ENCODE results near the gene CIPC. TPM values are rescaled to one million over a fixed set of nuclear protein-coding genes. Genes with fewer than 3 reads are reported as not detected.
A peak's percentile ranks its signal among the peaks of the same experiment; 100 is the strongest.

Gene CIPC
- polyA plus RNA-seq, 1 experiment, result 9.9 TPM

DNA sequence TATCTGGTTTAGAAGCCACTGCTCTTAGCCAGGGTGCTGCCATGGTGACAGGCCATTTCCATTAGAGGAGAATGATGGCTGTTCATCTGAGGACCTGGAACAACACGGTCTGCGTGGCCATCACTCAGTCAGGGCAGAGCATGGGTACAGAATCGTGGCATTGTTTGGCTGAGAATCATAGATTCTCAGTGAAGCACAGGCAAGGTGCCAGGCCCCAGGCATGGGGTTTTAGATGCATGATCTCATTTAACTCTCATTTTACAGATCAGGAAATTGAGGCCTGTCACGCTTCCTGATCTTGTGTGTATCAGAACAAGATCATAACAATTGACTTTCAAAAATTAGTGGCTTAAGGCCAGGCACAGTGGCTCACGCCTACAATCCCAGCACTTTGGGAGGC, 42.8 kb upstream of the CIPC start:
- TF ChIP-seq, protein P1, sequence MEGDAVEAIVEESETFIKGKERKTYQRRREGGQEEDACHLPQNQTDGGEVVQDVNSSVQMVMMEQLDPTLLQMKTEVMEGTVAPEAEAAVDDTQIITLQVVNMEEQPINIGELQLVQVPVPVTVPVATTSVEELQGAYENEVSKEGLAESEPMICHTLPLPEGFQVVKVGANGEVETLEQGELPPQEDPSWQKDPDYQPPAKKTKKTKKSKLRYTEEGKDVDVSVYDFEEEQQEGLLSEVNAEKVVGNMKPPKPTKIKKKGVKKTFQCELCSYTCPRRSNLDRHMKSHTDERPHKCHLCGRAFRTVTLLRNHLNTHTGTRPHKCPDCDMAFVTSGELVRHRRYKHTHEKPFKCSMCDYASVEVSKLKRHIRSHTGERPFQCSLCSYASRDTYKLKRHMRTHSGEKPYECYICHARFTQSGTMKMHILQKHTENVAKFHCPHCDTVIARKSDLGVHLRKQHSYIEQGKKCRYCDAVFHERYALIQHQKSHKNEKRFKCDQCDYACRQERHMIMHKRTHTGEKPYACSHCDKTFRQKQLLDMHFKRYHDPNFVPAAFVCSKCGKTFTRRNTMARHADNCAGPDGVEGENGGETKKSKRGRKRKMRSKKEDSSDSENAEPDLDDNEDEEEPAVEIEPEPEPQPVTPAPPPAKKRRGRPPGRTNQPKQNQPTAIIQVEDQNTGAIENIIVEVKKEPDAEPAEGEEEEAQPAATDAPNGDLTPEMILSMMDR (IDR thresholded peaks at IDR 0.05; ENCODE audit: low read depth, low read length), result no peak
- ChIA-PET POLR2A (no interaction called here), CTCF (interaction anchor here (1.1 to 4.6 kb wide), 5 partner anchors 10 to 179 kb away, joined by 5 to 111 read pairs (median 50); partner anchors contain the start of gene IRF2BPL)
- Histone ChIP-seq H3K9me3 (ENCODE audit: control insufficient read depth, insufficient read depth, low read length) (peaks cover 16% of the 10 kb centered on the region), H3K27me3 (ENCODE audit: control insufficient read depth, insufficient read depth, low read length) (no peaks in the 10 kb centered on the region), H3K4me3 (ENCODE audit: low read depth, low read length) (no peak overlapping the region), H3K27ac (ENCODE audit: low read depth, low read length) (no peak overlapping the region)
- no peak for DNase-seq (ENCODE audit: low read depth, low spot score)

DNA sequence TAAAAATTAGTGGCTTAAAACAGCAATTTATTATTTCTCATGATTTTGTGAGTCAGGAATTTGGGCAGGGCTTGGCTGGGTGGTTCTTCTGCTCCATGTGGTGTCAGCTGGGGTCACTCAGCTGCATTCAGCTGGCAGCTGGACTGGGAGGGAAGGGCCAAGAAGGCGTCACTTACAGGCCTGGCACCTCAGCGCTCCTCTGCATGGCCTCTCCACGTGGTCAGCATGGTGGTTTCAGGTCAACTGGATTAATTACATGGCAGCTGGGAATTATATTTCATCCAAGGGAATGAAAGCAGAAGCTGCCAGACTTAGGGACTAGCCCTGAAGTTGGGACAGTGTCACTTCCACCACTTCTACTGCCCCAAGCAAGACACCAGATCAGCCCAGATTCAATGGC, 42.1 kb upstream of the CIPC start:
- no peaks in the 10 kb centered on the region for H3K27me3 ChIP-seq (ENCODE audit: control insufficient read depth, insufficient read depth, low read length)
- H3K9me3 ChIP-seq (ENCODE audit: control insufficient read depth, insufficient read depth, low read length), result peaks cover 16% of the 10 kb centered on the region
- no peak for DNase-seq (ENCODE audit: low read depth, low spot score)
- ChIA-PET POLR2A (no interaction called here), CTCF (interaction anchor here (1.1 to 4.6 kb wide), 4 partner anchors 11 to 180 kb away, joined by 5 to 111 read pairs (median 70); no protein-coding TSS in a partner anchor)
- H3K27ac ChIP-seq (ENCODE audit: low read depth, low read length), result no peak overlapping the region
- no peak overlapping the region for H3K4me3 ChIP-seq (ENCODE audit: low read depth, low read length)
- TF ChIP-seq, protein P1 (IDR thresholded peaks at IDR 0.05; ENCODE audit: low read depth, low read length), result no peak

DNA sequence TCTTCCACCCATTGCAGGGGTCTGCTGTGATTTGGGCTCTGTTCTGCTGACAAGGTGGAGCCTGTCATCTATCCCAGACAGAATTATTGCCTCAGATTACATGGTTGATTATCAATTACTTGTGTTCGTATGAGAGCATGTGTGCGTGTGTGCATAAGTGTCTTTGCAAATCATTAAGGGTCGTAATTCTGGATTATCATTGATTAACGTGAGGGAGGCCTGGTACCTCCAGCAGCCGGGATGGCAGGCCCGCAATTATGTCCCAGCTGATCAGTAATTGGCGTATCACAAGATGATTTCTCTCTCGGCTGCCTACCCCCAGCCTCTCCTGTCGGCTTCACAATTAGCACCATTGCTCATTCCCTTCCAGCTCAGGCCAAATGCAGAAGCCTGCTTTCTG, 39.9 kb upstream of the CIPC start:
- TF ChIP-seq, protein P1 (IDR thresholded peaks at IDR 0.05; ENCODE audit: low read depth, low read length), result no peak
- no peaks in the 10 kb centered on the region for H3K27me3 ChIP-seq (ENCODE audit: control insufficient read depth, insufficient read depth, low read length)
- H3K4me3 ChIP-seq (ENCODE audit: low read depth, low read length), result no peak overlapping the region
- CTCF ChIA-PET, result interaction anchor here (0.5 to 3.9 kb wide), 7 partner anchors 12 to 183 kb away, joined by 3 to 48 read pairs (median 9); no protein-coding TSS in a partner anchor
- peaks cover 16% of the 10 kb centered on the region for H3K9me3 ChIP-seq (ENCODE audit: control insufficient read depth, insufficient read depth, low read length)
- no peak for DNase-seq (ENCODE audit: low read depth, low spot score)
- POLR2A ChIA-PET, result no interaction called here
- no peak overlapping the region for H3K27ac ChIP-seq (ENCODE audit: low read depth, low read length)

DNA sequence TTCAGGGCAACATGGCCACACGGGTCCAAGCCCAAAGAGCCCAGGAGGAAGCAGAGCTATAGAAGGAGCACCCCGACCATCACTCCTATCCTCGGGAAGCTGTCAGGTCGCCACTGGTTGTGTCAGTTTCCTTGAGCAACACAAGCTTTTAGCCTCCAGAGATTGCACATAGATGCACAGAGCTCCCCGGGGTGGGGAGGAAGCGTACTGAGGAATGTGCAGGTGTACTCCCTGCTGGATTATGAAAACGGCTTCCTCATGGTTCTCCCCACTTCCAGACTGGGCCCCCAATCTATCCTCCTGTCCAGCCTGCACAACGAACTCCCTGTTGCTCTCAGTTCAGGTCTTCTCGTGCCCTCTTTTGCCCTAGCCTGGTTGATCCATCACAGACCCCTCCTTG, 39.3 kb upstream of the CIPC start:
- Histone ChIP-seq H3K27ac (ENCODE audit: low read depth, low read length) (peak overlapping the region; percentile 61), H3K4me3 (ENCODE audit: low read depth, low read length) (no peak overlapping the region), H3K9me3 (ENCODE audit: control insufficient read depth, insufficient read depth, low read length) (peaks cover 16% of the 10 kb centered on the region), H3K27me3 (ENCODE audit: control insufficient read depth, insufficient read depth, low read length) (no peaks in the 10 kb centered on the region)
- TF ChIP-seq, protein P1 (IDR thresholded peaks at IDR 0.05; ENCODE audit: low read depth, low read length), result no peak
- no peak for DNase-seq (ENCODE audit: low read depth, low spot score)
- CTCF ChIA-PET, result interaction anchor here (0.5 to 3.9 kb wide), 12 partner anchors 10 to 187 kb away, joined by 3 to 48 read pairs (median 4); no protein-coding TSS in a partner anchor
- POLR2A ChIA-PET, result interaction anchor here (1.1 to 1.4 kb wide), 3 partner anchors 14 to 30 kb away, joined by 5 to 6 read pairs (median 5); partner anchors contain the start of gene IRF2BPL

DNA sequence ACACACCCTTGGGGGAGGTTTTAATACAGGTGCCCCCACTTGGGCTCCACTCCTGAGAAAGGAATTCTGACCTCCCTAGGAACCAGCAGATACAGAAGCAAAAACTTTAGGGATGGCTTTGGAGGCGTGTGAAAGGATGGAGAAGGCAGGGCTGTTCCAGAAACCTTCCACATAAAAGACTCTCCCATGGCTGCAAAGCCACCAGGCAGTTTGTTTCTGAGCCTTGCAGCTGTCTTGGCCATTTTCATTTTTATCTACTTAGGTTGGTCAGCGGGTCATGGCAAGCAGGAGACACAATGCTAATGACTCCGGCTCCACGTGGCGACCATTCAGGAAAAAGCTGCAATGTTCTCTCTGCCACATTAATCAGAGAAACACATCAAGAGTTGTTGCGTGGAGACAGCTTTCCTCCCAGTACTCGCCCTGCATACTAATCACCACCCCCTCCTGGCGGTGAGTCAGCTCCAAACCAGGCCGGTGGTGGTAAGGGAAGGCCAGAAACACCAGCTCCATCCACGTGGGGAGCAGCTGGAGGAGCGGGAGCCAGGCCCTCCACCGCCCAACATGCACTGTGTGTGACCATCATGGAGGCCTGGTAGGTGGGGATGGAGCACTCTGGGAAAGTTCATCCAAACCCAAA, 38.7 kb upstream of the CIPC start:
- no peak for DNase-seq (ENCODE audit: low read depth, low spot score)
- Histone ChIP-seq H3K4me3 (ENCODE audit: low read depth, low read length) (no peak overlapping the region), H3K9me3 (ENCODE audit: control insufficient read depth, insufficient read depth, low read length) (peaks cover 16% of the 10 kb centered on the region), H3K27ac (ENCODE audit: low read depth, low read length) (peak overlapping the region; percentile 61), H3K27me3 (ENCODE audit: control insufficient read depth, insufficient read depth, low read length) (no peaks in the 10 kb centered on the region)
- TF ChIP-seq, protein P1 (IDR thresholded peaks at IDR 0.05; ENCODE audit: low read depth, low read length), result peak; percentile 33; the same call in 1 of the 2 replicates
- ChIA-PET CTCF (interaction anchor here (0.5 to 3.9 kb wide), 14 partner anchors 11 to 338 kb away, joined by 3 to 48 read pairs (median 4); no protein-coding TSS in a partner anchor), POLR2A (interaction anchor here (0.8 to 1.4 kb wide), 5 partner anchors 15 to 155 kb away, joined by 3 to 6 read pairs (median 5); partner anchors contain the start of gene IRF2BPL)
